Colonic mucosa (tissue), 4 donors: ENCODE results near the gene OMP. TPM values are rescaled to one million over a fixed set of nuclear protein-coding genes. Genes with fewer than 3 reads are reported as not detected.

Source experiments
- DNase-seq: peaks from one replicate; pipeline ENCODE4 v3.0.0-alpha.2; 2020
- H3K27ac ChIP-seq: fragments of 200-600 bp; one replicate; pipeline ENCODE4 v1.8.0; 2021
- H3K27me3 ChIP-seq: fragments of 200-600 bp; one replicate; pipeline ENCODE4 v1.8.0; 2021
- H3K36me3 ChIP-seq: fragments of 200-600 bp; one replicate; pipeline ENCODE4 v1.8.0; 2021
- H3K4me1 ChIP-seq: fragments of 200-600 bp; one replicate; pipeline ENCODE4 v1.8.0; 2021; ENCODE audit warnings: mild to moderate bottlenecking
- H3K4me3 ChIP-seq: fragments of 200-600 bp; one replicate; pipeline ENCODE4 v1.8.0; 2021
- H3K9ac ChIP-seq, 2 donors: one replicate each; pipeline ENCODE4 v1.7.0; 2013; ENCODE audit warnings: control low read depth in 2 of 2, low read depth in 2 of 2, low read length in 2 of 2
- H3K9me3 ChIP-seq: fragments of 200-600 bp; one replicate; pipeline ENCODE4 v1.8.0; 2021
- CTCF ChIP-seq: fragments of 200-600 bp; IDR thresholded peaks from one replicate; pipeline ENCODE4 v1.8.0; 2022; ENCODE audit warnings: antibody characterized with exemption, mild to moderate bottlenecking
- intact Hi-C: fragments of 100-400 bp; cut with DNase I; formaldehyde crosslinking; loops from one replicate; pipeline ENCODE4 v1.14.1; 2022
- total RNA-seq, 2 donors: library from RNA; stranded (reverse); fragmentation: NEBNext Ultra II Directional in 1 of 2; extraction: Animal tissue kit (Norgen Biotek cat#: 25700) in 1 of 2; gene quantifications; one replicate each; pipeline ENCODE4 v1.2.1, GENCODE V29; 2021
- donor health status: healthy.
- donor health status: DM: no; HTN: no; CAD: no.
- donor health status: DM: no; HTN: no; CAD: no.

Gene OMP
- total RNA-seq, 2 donors from 2014 or later = 7.5 to 16.8 TPM

DNA sequence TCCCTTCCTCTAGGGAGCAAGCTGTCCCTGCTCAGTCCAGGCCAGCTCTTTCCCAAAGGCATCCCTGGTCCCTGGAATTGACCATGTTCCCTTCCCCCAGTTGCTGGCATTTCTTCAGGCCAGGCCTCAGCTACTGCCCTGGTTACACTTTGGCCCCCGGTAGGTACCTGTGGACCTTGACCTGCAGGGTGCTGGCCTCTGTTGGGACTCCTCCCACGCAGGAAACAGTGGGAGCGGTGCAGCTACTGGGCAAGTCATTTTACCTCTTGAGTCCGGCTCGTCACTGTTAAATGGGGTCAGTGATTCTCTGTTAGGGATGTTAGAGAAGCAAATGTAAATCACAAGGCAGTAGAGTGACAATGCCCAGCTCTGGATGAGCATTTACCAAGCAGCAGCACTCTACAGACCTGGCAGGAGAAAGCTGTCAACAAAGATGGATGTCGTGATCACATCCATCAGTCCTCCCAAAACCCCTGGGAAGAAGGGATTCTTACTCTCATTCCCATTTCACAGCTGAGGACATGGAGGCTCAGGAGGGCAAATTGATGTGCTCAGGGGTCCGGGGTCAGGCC lies 42.3 kb downstream of the OMP start:
- no peak overlapping the region for H3K27ac ChIP-seq

DNA sequence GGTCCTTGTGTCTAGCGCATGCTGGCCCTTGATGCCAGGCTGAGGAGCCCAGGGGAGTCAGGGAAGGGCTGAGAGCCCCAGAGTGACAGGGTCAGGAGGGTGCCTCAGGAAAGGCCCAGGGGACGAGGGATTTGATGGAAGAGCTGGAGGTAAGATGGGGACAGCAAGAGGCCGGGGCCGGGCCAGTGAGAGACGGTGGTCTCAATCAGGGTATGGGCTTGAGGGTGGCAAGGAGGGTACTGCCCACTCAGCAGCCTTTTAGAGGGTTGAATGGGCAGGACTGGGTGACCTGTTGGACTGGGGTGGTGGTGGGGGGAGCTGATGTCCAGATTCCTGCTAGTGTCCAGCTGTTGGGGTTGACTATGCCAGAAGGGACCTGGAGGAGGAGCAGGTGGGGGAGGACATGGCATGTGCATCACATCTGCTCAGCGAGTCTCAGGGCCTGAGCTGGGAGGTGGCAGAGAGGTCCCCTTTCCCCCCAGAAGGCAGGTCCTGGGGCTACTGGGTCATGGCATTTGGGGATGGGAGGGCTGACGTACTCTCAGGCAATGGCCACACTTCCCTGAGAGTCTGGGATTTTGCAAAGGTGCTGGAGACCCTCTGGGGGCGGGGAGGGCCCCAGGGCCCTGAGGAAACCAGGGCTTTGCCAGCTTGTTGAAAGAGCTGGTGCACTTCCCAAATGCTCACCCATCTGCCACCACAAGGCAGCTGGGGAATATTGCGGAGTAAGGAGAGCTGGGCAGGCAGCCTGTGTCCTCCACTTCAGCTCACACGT lies 43.8 kb downstream of the OMP start:
- TF ChIP-seq CTCF = no peak
- H3K27ac ChIP-seq = no peak overlapping the region
- no peak for DNase-seq
- no peak overlapping the region for H3K9ac ChIP-seq
- intact Hi-C loops = no loop called here
- H3K9me3 ChIP-seq = no peaks in the 10 kb centered on the region
- H3K4me1 ChIP-seq = peaks cover 4% of the 10 kb centered on the region
- H3K36me3 ChIP-seq = no peaks in the 10 kb centered on the region
- no peaks in the 10 kb centered on the region for H3K27me3 ChIP-seq
- no peak overlapping the region for H3K4me3 ChIP-seq

More for the DNA sequence above, 42.3 kb downstream of the OMP start:
- peaks cover 4% of the 10 kb centered on the region for H3K4me1 ChIP-seq
- DNase-seq = peak; percentile 77
- no peaks in the 10 kb centered on the region for H3K27me3 ChIP-seq
- H3K36me3 ChIP-seq = no peaks in the 10 kb centered on the region
- H3K4me3 ChIP-seq = no peak overlapping the region
- no peaks in the 10 kb centered on the region for H3K9me3 ChIP-seq
- TF ChIP-seq CTCF = no peak
- peak overlapping the region in 1 of 2 donors; percentile 17 for H3K9ac ChIP-seq
- intact Hi-C loops = no loop called here

- Histone ChIP-seq H3K4me3 (no peak overlapping the region), H3K4me1 (peaks cover 4% of the 10 kb centered on the region)
Observed at GRCh38 chr11:77147036-77147315, 44.3 kb downstream of the OMP start.

GRCh38 chr11:77147668-77148321 lies 45.2 kb downstream of the OMP start:
- Histone ChIP-seq H3K27me3 (no peaks in the 10 kb centered on the region), H3K9me3 (no peaks in the 10 kb centered on the region), H3K36me3 (no peaks in the 10 kb centered on the region), H3K4me1 (peaks cover 4% of the 10 kb centered on the region), H3K27ac (no peak overlapping the region), H3K9ac (no peak overlapping the region), H3K4me3 (peak overlapping the region; percentile 17)
- intact Hi-C loops = no loop called here
- no peak for TF ChIP-seq CTCF
- peak; percentile 60 for DNase-seq

More at GRCh38 chr11:77147036-77147315, 44.3 kb downstream of the OMP start:
- no peak for TF ChIP-seq CTCF
- intact Hi-C loops = no loop called here
- Histone ChIP-seq H3K9me3 (no peaks in the 10 kb centered on the region), H3K9ac (no peak overlapping the region), H3K27ac (no peak overlapping the region), H3K27me3 (no peaks in the 10 kb centered on the region), H3K36me3 (no peaks in the 10 kb centered on the region)
- DNase-seq = no peak

DNA sequence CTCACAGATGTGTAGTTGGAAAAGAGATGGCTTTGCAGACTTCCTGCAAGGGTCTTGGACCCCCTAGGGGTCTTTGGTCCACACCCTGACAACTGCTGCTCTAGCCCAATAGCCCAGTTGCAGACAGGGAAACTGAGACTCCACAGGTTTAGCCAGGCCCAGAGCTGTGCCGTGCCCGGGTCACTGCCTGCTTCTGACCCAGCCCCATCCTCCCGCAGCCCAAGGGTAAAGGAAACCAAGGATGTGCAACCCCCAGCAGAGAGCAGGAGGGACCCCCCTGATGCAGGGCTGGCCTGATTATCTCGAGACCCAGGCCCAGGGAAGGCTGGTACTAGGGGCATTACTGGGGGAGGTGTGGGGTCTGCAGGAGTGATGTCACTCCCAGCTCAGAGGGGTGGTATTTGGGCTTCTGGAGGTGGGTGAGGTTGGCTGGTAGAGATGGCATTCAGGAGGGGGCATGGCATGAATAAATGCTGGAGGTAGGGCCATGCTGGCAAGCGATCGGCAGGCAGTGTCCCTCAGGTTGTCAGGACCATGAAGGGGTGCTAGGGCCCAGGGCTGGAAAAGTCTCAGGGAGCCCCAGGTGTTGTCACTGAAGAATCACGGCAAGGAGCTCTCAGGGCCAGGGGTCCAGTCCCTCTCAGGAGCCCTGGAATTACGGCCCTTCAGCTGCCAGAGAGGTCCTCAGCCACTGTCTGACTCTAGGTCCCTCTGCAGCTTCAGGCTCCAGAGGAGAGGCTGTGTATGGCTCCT lies 46.5 kb downstream of the OMP start:
- intact Hi-C loops = no loop called here
- Histone ChIP-seq H3K4me3 (no peak overlapping the region), H3K27ac (no peak overlapping the region), H3K4me1 (peaks cover 4% of the 10 kb centered on the region), H3K9ac (no peak overlapping the region), H3K36me3 (no peaks in the 10 kb centered on the region), H3K27me3 (no peaks in the 10 kb centered on the region), H3K9me3 (no peaks in the 10 kb centered on the region)
- DNase-seq = no peak
- TF ChIP-seq CTCF = no peak
